GM18505 (cell line): ENCODE measurements around the gene KCNH2.

ENCODE experiments used
- ATAC-seq: cut with Tn5 transposase; IDR thresholded peaks from one replicate; pipeline ENCODE4 v1.9.1; 2021; ENCODE audit not compliant: unreplicated experiment
- POLR2A ChIP-seq: IDR thresholded peaks from 4 replicates; pipeline ENCODE4 v1.6.1; 2011; ENCODE audit warnings: borderline replicate concordance; ENCODE audit not compliant: insufficient read depth, insufficient read length; ENCODE audit errors: extremely low read depth

KCNH2 gene

DNA sequence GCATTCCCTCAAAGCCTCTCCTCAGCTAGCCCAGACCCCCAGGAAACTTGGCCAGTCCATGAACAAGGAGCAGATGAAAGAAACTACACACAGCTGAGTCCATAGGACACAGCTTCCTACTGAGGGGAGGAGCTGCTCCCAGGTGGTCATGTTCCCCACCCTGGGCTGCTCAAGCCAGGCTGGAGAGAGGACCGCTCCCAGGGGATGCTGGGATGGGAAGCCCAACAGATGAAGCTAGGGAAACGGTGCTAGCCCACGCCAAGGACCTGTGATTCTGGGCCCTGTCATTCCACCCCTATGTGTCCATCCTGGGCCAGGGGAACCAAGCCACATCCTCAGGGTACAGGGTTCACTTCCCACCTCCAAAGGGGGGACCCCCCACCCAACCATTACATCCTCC, 19.0 kb downstream of the KCNH2 start:
- TF ChIP-seq POLR2A: no peak
- no peak for ATAC-seq

DNA sequence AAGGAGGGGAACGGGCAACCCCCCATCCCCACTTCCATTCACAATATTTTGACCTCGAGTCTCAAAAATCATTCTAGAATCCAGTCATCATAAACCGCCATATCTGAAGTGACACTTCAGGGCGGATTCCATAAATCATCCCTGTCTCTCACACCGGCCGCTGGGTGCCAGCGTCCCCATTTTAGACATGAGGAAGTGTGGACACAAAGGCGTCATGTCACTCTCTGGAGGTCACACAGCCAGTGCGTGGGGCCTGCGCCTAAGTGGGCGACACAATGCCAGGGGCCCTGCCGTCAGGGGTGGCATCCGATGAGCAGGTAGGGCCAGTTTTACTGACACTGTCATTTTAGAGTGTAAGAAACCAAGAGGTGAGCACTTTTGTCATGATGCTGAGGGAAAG, 19.5 kb downstream of the KCNH2 start:
- no peak for TF ChIP-seq POLR2A
- ATAC-seq: no peak

DNA sequence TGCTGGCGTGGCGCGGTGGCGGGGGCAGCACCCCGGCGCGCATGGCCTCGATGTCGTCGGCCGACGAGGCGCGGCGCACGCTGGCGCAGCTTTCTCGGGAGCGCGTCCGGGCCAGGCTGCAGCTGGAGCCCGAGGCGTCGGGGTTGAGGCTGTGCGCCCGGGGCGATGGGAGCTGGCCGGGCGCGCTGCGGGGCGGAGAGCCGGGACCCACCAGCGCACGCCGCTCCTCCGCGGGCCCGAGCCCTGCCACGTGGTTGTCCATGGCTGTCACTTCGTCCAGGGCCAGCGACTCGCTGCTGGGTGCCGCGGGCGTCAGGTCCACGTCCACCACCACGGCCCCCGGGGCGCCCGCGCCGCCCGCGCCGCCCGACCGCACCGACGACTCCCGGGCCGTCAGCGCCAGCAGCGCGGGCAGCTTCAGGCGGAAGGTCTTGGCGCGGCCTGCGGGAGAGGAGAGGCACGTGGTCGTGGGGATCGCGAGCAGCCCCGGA, 20.0 kb downstream of the KCNH2 start:
- no peak for TF ChIP-seq POLR2A
- no peak for ATAC-seq

DNA sequence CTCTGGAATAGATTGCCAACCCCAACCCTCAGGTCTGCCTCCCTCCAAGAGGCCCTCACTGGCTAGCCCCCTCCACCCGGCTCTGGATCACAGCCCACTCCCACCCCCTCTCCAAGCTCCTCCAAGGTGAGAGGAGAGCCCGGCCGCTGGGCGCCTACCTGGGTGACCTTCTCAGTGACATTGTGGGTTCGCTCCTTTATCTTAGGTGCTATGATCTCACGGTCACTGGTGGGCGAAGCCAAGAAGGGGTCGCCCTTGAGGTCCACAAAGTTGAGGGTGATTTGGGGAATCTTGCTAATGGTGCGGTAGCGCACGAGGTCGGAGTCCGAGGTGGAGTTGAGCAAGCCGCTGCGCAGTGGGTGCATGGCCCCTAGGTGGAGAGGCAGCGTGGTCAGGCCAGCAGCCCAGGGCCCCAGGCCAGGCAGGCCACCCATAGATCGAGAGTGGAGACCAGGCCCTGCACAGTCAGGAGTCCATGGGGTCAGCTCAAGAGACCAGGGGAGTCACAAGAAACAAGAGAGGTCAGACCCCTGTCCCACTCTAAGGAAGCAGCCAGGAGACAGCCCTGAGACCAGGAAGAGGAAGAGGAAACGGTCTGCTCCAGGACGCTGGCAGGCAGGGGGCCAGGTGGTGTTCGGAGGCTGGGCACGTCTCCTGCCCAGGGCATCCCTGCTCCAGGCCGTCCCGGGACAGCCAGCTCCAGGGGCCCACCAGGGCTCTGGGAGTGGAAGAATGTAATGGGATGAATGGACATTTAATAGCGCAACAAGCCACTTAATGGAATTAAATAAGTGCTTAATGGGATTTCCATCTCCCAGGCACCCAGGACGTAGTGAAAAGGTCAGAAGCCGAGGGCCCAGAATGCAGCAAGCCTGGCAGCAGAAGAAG, 20.7 kb downstream of the KCNH2 start:
- ATAC-seq: no peak
- no peak for TF ChIP-seq POLR2A

DNA sequence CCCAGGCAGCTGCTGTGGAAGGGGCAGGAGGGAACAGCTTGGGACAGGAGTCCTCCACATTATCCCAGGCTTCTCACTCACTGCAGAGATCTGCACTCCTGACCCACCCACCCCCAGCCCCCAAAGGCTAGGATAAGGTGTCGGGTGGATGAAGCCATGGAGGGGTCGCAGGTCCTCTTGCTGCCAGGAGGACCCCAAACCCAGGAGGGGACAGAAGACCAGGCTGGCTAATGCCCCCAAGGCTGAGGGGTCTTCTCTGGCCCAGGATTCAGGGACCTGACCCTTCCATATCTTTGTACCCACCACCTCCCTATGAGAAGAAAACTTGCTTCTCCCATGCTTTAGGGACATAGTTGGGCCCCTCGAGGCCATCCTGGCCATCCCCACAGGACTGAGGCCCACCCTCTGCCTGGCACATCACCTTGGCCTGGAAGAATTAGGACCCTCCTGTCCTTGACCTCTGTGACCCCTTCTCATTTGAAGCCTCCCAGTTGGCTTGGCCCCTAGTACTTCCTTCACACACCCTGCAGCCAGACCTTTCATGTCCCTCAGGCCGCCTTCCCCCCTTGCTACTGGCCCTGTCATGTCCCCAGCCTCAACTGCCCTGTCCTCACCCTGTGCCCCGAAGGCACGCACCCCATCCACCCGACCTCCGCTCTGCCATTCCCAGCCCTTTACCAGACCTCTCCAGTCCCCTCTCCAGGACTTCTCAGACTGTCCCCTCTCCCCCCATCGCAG, 21.6 kb downstream of the KCNH2 start:
- no peak for ATAC-seq
- TF ChIP-seq POLR2A: no peak

DNA sequence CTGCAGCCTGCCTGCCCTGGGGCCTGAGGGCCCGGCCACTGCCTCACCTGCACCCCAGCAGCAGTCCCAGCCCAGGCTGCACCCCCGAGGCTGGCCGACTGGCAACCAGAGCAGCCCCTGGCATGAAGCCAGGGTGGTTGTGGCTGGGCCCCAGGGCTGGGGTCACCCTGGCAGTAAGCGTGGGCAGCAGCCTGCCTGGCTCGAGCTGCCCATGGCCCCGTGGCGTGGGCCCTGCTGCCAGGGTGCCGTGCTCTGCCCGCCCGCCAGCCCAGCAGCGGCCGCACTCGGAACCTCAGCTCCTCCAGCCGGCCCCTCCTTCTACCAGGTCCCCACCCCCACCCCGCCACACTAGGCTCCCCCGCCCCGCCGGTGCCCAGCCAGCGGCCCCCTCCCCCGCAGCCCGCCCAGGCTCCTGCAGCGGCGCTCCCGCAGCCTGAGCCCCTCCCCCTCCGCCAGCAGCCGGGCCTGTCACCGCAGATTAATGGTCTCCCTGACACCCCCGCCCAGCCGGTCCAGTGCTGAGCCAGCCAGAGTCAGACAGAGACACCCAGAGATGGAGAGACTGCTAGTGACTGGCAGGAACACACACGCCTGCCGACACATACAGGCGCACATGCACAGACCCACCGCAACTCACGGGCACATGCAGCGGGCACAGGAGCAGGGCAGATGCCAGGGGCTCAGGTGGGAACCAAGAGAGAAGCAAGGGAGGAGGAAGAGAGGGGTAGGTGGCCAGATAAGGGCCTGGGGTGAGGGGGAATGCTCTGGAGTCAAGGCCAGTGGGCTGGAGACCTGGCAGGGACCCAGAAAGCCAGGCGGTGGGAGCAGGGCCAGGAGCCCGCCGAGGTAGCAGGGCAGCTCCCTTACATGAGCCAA, 22.4 kb downstream of the KCNH2 start:
- no peak for ATAC-seq
- TF ChIP-seq POLR2A: no peak

DNA sequence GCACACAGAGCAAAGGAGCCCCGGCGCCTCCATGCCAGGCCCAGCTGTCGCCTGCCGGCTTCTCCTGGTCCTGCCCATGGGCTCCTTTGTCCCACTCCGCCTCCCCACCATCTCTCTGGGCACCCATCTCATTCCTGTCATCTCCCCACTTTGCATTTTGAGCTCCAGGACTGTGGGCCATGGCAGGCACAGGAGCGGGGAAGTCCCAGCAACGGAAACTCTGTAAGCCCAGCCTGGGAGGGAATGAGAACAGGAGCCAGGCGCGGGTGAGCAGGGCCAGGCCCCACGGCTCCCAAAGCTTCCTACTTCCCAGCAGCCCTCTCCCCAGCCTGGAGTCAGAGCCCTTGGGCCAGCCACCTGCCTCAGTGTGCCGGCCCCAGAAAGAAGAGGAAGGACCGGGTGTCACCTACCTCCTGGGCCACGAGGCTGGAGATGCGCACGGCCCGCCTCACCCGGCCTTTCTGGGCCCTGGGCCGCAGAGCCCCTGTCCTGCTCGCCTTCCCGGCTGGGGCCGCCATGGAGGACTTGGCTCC, 23.1 kb downstream of the KCNH2 start:
- TF ChIP-seq POLR2A: no peak
- no peak for ATAC-seq

DNA sequence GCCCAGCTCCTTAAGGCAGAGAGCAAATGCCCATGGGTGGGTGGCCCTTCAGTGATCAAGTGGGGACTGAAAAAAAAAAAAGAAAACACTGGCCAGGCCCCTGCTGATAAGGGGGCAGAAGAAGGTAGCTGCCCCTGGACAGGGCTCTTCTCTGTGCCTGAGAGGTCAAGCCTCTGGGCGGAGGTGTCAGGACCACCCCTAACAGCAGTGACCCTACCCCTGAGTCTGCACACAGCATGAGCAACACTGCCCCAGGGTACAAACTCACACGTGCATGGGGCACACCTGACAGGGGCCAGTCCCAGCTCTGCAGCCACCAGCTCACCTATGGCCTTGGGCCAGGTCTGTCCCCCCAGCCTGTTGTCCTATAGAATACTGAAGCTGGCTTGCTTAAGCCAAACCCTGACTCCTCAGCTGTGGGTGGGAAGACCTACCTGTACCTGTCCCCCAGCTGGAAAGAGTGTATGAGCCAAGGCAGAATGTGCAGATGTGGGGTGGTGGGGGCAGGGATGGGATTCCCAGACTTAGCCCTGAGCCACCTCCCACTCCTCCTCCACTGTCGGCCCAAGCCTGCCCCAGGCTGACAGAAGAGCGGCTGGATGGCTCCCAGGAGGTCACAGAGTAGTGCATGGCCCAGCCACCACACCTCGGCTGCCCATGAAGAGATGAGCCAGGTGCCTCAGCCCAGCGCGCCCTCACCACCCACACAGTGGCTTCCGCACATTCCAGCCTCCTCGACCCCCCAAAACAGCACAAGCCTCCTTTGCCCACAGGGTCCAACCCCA, 23.7 kb downstream of the KCNH2 start:
- no peak for ATAC-seq
- TF ChIP-seq POLR2A: no peak

DNA sequence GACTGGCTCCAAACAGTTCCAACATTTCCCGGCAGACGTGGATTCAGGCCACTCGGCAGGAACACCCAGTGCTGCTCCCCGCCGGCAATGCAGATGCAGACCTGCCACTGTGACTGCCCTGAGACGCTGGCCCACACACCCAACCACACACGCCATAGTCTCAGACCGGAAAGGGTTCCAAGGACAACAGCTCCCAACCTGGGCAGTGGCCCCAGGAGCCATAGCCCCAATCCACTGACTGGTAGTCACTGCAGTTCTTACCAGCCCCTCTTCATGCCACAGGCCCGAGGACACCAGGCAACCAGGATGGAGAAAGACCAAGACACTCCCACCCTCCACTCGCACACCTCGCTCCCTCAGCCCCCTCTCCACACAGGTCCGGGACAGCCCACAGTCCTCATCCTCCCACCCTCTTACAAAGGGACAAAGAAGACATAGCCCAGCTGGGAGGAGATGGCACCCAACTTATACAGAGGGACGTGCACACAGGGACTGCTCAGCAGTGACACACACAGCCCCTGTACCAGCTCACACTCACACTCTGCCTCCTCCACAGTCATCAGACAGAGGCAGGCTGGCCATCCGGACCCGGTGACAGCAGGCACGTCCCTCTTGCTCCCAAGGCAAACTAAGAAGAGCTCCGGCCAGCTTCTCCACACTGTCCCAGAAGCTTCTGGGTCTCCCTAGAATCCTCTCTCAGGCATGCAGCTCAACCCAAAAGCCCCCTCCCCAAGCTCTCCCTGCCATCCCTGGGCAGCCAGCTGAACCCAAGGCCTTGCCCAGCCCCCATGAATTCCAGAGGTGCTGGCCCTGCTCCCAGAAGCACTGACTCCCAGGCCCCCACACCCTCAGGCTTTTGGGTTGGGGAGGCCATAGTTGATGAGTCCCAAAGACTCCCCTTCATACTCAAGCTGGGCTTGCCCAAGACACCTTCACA, 24.8 kb downstream of the KCNH2 start:
- no peak for ATAC-seq
- no peak for TF ChIP-seq POLR2A

DNA sequence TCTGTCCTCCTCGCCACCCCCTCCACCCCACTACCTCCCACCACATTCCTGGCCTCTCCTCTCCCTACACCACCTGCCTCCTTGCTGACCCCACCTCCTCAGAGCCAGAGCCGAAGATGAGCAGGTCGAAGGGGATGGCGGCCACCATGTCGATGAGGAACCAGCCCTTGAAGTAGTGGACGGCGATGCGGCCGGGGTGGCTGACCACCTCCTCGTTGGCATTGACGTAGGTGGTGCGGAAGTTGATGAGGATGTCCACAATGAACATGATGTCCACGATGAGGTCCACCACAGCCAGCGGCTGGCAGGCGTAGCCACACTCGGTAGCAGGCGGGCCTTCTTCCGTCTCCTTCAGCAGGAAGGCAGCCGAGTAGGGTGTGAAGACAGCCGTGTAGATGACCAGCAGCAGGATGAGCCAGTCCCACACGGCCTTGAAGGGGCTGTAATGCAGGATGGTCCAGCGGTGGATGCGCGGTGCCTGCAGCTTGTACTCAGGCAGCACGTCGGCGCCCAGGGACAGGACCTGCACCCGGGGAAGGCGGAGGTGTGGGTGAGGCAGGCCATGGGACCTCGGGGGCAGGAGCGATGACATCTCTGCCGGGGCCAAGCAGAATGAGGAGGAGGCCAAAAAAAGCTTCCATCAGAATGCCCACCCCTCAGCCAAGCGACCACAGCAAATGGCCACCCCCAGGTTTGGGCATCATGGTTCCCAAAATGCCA, 25.6 kb downstream of the KCNH2 start:
- ATAC-seq: no peak
- TF ChIP-seq POLR2A: no peak

DNA sequence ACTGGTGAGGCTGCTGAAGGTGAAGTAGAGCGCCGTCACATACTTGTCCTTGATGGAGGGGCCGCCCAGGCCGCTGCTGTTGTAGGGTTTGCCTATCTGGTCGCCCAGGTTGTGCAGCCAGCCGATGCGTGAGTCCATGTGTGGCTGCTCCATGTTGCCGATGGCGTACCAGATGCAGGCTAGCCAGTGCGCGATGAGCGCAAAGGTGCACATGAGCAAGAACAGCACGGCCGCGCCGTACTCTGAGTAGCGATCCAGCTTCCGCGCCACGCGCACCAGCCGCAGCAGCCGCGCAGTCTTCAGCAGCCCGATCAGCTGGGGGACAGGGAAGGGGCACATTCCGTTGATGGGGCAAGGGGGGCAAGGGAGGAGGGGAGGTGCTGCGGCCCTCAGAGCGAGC, 26.6 kb downstream of the KCNH2 start:
- ATAC-seq: no peak
- no peak for TF ChIP-seq POLR2A
